GM19023 (cell line): ENCODE data around the gene DEFB121.
"Not testable (repeated sequence)": the region's sequence is repeated elsewhere in the genome, so short reads cannot be mapped to it uniquely, and the experiment has no call there.

ENCODE experiments used
- ATAC-seq: cut with Tn5 transposase; IDR thresholded peaks from one replicate; pipeline ENCODE4 v1.9.1; 2021; ENCODE audit warnings: mild to moderate bottlenecking, moderate library complexity; ENCODE audit not compliant: unreplicated experiment

The DEFB121 gene

DNA sequence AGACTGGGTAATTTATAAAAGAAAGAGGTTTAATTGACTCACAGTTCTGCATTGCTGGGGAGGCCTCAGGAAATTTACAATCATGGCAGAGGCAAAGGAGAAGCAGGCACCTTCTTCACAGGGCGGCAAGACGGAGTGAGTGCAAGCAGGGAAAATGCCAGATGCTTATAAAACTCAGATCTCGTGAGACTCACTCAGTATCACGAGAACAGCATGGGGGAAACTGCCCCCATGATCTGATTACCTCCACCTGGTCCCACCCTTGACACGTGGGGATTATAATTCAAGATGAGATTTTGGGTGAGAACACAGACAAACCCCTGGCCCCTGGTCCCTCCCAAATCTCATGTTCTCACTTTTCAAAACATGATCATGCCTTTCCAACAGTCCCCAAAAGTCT lies 41.7 kb downstream of the DEFB121 start:
- ATAC-seq: not testable (repeated sequence)

DNA sequence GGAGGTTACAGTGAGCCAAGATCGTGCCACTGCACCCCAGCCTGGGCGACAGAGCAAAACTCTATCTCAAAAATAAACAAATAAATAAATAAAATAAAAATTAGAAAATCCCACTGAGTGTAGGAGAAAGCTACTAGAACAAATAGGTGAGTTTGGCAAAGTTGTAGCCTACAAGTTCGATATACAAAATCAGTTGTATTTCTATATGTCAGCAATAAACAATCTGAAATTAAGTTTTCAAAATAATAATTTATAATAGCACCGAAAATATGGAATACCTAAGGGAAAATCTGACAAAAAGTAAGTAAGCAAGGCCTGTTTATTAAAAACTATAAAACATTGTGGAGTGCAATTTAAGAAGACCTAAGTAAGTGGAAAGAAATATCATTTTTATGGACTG lies 42.7 kb downstream of the DEFB121 start:
- ATAC-seq: no peak

DNA sequence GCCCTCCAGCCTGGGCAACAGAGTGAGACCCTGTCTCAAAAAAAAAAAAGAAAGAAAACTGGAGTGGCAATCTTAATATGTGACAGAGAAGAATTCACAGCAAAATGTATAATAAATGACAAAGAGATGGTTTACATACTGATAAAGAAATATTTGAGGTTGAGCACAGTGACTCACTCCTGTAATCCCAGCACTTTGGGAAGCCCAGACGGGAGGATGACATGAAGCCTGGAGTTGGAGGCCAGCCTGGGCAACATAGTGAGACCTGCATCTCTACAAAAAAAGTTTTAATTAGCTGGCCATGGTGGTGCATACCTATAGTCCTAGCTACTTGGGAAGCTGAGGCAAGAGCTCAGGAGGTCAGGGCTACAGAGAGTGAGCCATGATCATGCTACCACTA lies 50.0 kb downstream of the DEFB121 start:
- ATAC-seq: no peak
